ENCODE measurements around the gene FBXL15. TPM values are rescaled to one million over a fixed set of nuclear protein-coding genes. Genes with fewer than 3 reads are reported as not detected.

The FBXL15 gene
- total and polyA plus RNA-seq, 2 of the 13 experiments (the other 11 are each of a cell fraction or from before 2014, with no cell fraction given) = 4.3 to 8.3 TPM

DNA sequence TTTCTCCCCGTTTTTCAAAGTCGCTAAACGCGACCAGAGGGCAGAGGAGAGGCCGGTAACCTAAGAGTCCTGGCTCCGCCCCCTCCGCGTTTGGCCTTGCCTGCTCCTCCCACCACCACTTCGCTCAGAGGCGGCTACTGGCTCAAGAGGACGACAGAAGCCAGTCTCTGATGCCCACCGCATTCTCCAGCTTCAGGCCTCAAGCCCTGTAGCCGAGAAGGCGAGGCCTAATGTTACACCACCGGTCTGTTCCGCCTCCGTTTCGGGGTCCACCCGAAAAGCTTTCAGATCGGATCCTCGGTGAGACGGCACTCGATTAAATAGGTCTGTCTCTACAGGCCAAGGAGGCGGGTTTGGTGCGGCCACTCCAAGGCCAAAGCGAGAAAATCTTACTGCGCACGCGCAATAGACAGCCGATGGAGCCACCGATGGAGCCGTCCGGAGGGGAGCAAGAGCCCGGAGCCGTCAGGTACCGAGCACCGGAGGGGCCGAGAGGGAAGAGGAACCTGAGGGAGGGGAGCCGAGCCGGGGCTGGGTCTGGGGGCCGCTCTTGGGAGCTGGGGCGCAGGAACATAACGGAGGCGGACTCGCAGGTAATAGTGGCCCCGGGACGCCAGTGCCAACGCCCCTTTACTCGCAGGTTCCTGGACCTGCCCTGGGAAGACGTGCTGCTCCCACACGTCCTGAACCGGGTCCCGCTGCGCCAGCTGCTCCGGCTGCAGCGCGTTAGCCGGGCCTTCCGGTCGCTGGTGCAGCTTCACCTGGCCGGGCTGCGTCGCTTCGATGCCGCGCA lies at the start of gene FBXL15 (continued):
- TF ChIP-seq RELA (CRISPR knock-in tag; IDR thresholded peaks at IDR 0.05) = peak; percentile 59; the same call in 1 of the 2 replicates
- TF ChIP-seq, protein P1, sequence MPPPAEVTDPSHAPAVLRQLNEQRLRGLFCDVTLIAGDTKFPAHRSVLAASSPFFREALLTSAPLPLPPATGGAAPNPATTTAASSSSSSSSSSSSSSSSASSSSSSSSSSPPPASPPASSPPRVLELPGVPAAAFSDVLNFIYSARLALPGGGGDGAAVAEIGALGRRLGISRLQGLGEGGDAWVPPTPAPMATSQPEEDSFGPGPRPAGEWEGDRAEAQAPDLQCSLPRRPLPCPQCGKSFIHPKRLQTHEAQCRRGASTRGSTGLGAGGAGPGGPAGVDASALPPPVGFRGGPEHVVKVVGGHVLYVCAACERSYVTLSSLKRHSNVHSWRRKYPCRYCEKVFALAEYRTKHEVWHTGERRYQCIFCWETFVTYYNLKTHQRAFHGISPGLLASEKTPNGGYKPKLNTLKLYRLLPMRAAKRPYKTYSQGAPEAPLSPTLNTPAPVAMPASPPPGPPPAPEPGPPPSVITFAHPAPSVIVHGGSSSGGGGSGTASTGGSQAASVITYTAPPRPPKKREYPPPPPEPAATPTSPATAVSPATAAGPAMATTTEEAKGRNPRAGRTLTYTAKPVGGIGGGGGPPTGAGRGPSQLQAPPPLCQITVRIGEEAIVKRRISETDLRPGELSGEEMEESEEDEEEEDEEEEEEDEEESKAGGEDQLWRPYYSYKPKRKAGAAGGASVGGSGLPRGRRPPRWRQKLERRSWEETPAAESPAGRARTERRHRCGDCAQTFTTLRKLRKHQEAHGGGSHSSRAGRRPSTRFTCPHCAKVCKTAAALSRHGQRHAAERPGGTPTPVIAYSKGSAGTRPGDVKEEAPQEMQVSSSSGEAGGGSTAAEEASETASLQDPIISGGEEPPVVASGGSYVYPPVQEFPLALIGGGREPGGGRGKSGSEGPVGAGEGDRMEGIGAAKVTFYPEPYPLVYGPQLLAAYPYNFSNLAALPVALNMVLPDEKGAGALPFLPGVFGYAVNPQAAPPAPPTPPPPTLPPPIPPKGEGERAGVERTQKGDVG (CRISPR knock-in tag; IDR thresholded peaks at IDR 0.05; ENCODE audit: borderline replicate concordance) = 0 out of 2 replicates have a peak, but pooled peaks have one; percentile 13
- no peak for TF ChIP-seq SP2 (CRISPR knock-in tag; IDR thresholded peaks at IDR 0.05)
- TF ChIP-seq ETV5 (CRISPR knock-in tag; IDR thresholded peaks at IDR 0.05; ENCODE audit: borderline replicate concordance) = peak; percentile 45; the same call in 1 of the 2 replicates
- peak; percentile 37; the same call in 1 of the 2 replicates for TF ChIP-seq ZNF761 (CRISPR knock-in tag; conservative IDR thresholded peaks at IDR 0.05)
- TF ChIP-seq MYNN (CRISPR knock-in tag; IDR thresholded peaks at IDR 0.05; ENCODE audit: low read depth) = 0 out of 2 replicates have a peak, but pooled peaks have one; percentile 23
- peak; percentile 18 for TF ChIP-seq ZNF225 (CRISPR knock-in tag; IDR thresholded peaks at IDR 0.05)
- TF ChIP-seq GZF1 (CRISPR knock-in tag; IDR thresholded peaks at IDR 0.05) = peak; percentile 64; the same call in 1 of the 2 replicates
- TF ChIP-seq SMAD1 (CRISPR knock-in tag; IDR thresholded peaks at IDR 0.05; ENCODE audit: borderline replicate concordance, low read depth) = no peak; the same call in 1 of the 2 replicates
- no peak for TF ChIP-seq HIC2 (CRISPR knock-in tag; IDR thresholded peaks at IDR 0.05; ENCODE audit: low read depth)
- no peak for TF ChIP-seq NR1H2 (CRISPR knock-in tag; IDR thresholded peaks at IDR 0.05; ENCODE audit: borderline replicate concordance, low read depth)
- peak; percentile 76 for TF ChIP-seq PPARG (CRISPR knock-in tag; conservative IDR thresholded peaks at IDR 0.05)
- no peak for TF ChIP-seq TEAD2 (CRISPR knock-in tag; IDR thresholded peaks at IDR 0.05)
- TF ChIP-seq, protein P2, sequence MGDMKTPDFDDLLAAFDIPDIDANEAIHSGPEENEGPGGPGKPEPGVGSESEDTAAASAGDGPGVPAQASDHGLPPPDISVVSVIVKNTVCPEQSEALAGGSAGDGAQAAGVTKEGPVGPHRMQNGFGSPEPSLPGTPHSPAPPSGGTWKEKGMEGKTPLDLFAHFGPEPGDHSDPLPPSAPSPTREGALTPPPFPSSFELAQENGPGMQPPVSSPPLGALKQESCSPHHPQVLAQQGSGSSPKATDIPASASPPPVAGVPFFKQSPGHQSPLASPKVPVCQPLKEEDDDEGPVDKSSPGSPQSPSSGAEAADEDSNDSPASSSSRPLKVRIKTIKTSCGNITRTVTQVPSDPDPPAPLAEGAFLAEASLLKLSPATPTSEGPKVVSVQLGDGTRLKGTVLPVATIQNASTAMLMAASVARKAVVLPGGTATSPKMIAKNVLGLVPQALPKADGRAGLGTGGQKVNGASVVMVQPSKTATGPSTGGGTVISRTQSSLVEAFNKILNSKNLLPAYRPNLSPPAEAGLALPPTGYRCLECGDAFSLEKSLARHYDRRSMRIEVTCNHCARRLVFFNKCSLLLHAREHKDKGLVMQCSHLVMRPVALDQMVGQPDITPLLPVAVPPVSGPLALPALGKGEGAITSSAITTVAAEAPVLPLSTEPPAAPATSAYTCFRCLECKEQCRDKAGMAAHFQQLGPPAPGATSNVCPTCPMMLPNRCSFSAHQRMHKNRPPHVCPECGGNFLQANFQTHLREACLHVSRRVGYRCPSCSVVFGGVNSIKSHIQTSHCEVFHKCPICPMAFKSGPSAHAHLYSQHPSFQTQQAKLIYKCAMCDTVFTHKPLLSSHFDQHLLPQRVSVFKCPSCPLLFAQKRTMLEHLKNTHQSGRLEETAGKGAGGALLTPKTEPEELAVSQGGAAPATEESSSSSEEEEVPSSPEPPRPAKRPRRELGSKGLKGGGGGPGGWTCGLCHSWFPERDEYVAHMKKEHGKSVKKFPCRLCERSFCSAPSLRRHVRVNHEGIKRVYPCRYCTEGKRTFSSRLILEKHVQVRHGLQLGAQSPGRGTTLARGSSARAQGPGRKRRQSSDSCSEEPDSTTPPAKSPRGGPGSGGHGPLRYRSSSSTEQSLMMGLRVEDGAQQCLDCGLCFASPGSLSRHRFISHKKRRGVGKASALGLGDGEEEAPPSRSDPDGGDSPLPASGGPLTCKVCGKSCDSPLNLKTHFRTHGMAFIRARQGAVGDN (CRISPR knock-in tag; IDR thresholded peaks at IDR 0.05) = peak; percentile 72
- peak; percentile 69; the same call in 1 of the 2 replicates for TF ChIP-seq SP5 (CRISPR knock-in tag; IDR thresholded peaks at IDR 0.05; ENCODE audit: borderline replicate concordance, low read depth)
- TF ChIP-seq ZNF704 (CRISPR knock-in tag; IDR thresholded peaks at IDR 0.05; ENCODE audit: borderline replicate concordance) = no peak; the same call in 1 of the 2 replicates

Measured in HepG2 (cell line).